T-cell (primary cell): ENCODE measurements around the gene CSTB. TPM values are rescaled to one million over a fixed set of nuclear protein-coding genes. Genes with fewer than 3 reads are reported as not detected.

Experiments used
- ATAC-seq, 4 experiments: fragments of 200-7000 bp in 3 of 4; fragments of 150-1000 bp in 1 of 4; cut with Tn5 transposase; replicated peaks in 1 of 4; 1 replicate in 3 of 4; 2 replicates in 1 of 4; pipeline ENCODE4 v1.10.0; 2021; ENCODE audit warnings: moderate library complexity in 3 of 4, mild to moderate bottlenecking in 2 of 4, moderate number of reproducible peaks in 1 of 4
- CTCF ChIA-PET, 2 donors: fragments of 300-600 bp; sonication (Branson Sonifier 250); formaldehyde crosslinking; loops; one replicate each; lab custom pipeline; 2022; ENCODE audit warnings: antibody characterized with exemption in 2 of 2; lab: Charles Lee
- POLR2A ChIA-PET, 2 donors: fragments of 300-600 bp; sonication (Branson Sonifier 250); formaldehyde crosslinking; loops; one replicate each; lab custom pipeline; 2022; ENCODE audit warnings: antibody characterized with exemption in 2 of 2; lab: Charles Lee
- DNase-seq, 35 experiments: peaks; one replicate each; pipeline versions ENCODE4 v3.0.0 to v3.0.0-alpha.2; 2013 to 2023
- H3K27ac ChIP-seq: one replicate; pipeline ENCODE4 v1.5.1; 2013; ENCODE audit warnings: low read length
- H3K27me3 ChIP-seq, 2 experiments: replicated peaks in 1 of 2; 1 replicate in 1 of 2; 2 replicates in 1 of 2; pipeline versions ENCODE4 v1.6.1 to v1.7.0; 2013; ENCODE audit warnings: low read length in 1 of 2, mixed read lengths in 1 of 2; ENCODE audit not compliant: control insufficient read depth in 2 of 2, insufficient read depth in 2 of 2; ENCODE audit errors: extremely low read depth in 1 of 2
- H3K36me3 ChIP-seq, 2 donors: 1 replicate in 1 of 2; 2 replicates in 1 of 2; pipeline versions ENCODE4 v1.6.1 to v1.7.0; 2013; ENCODE audit warnings: low read length in 1 of 2; ENCODE audit not compliant: control insufficient read depth in 2 of 2, insufficient read depth in 1 of 2; ENCODE audit errors: extremely low read depth in 1 of 2
- H3K4me1 ChIP-seq, 2 experiments: 1 replicate in 1 of 2; 2 replicates in 1 of 2; pipeline versions ENCODE4 v1.6.1 to v1.7.0; 2013; ENCODE audit warnings: low read length in 2 of 2, mixed read lengths in 1 of 2; ENCODE audit not compliant: insufficient read depth in 2 of 2, control insufficient read depth in 1 of 2; ENCODE audit errors: extremely low read depth in 1 of 2
- H3K4me3 ChIP-seq, 2 donors: 1 replicate in 1 of 2; 2 replicates in 1 of 2; pipeline versions ENCODE4 v1.5.1 to v1.7.0; 2013; ENCODE audit warnings: mild to moderate bottlenecking in 2 of 2, low read length in 1 of 2, moderate library complexity in 1 of 2; ENCODE audit not compliant: control insufficient read depth in 1 of 2; ENCODE audit errors: extremely low read depth in 1 of 2
- H3K9me3 ChIP-seq: 2 replicates; pipeline ENCODE4 v1.7.0; 2013
- H3K27ac Mint-ChIP-seq, 2 donors: one replicate each; pipeline ENCODE4 v1.8.0; 2020 to 2021; ENCODE audit warnings: mild to moderate bottlenecking in 2 of 2, mixed read lengths in 2 of 2
- H3K27me3 Mint-ChIP-seq, 2 donors: one replicate each; pipeline ENCODE4 v1.8.0; 2021 to 2022; ENCODE audit warnings: mixed read lengths in 2 of 2
- H3K36me3 Mint-ChIP-seq: one replicate; pipeline ENCODE4 v1.8.0; 2021; ENCODE audit warnings: mixed read lengths
- H3K4me1 Mint-ChIP-seq, 3 donors: one replicate each; pipeline ENCODE4 v1.8.0; 2020 to 2022; ENCODE audit warnings: mixed read lengths in 3 of 3, mild to moderate bottlenecking in 1 of 3
- H3K4me3 Mint-ChIP-seq, 3 donors: one replicate each; pipeline ENCODE4 v1.8.0; 2020 to 2022; ENCODE audit warnings: mild to moderate bottlenecking in 3 of 3, mixed read lengths in 3 of 3, moderate library complexity in 3 of 3
- H3K9me3 Mint-ChIP-seq, 3 donors: one replicate each; pipeline ENCODE4 v1.8.0; 2020 to 2022; ENCODE audit warnings: mixed read lengths in 3 of 3
- WGBS: methylation state at CpG from one replicate; pipeline ENCODE4 v1.1.5; 2013; ENCODE audit warnings: missing lambda C conversion rate; ENCODE audit not compliant: insufficient coverage; 5-methylcytosine and 5-hydroxymethylcytosine counted together
- total RNA-seq, 35 experiments: library from RNA in 6 of 35; stranded (reverse) in 6 of 35; fragments of 120-200 nt in 1 of 35; gene quantifications; one replicate each; pipeline versions ENCODE4 v1.2.1 to v1.2.4 and lab custom pipeline; 2013 to 2026

CSTB gene
- total RNA-seq, 5 donors from 2014 or later (not counting 1 experiment from before 2014, with no cell fraction given): 19.0 to 34.7 (median 25.9) TPM

- H3K36me3 ChIP-seq: no peaks in the 10 kb centered on the region
- H3K36me3 Mint-ChIP-seq: peaks cover 6% of the 10 kb centered on the region
- H3K27me3 ChIP-seq: peaks cover 0 to 7% of the 10 kb centered on the region in 2 experiments
- WGBS: 91% methylated on average over 19 of the region's 25 CpGs
- H3K4me1 ChIP-seq: no peaks in the 10 kb centered on the region
- peaks cover 5 to 7% (median 6%) of the 10 kb centered on the region in 3 donors for H3K9me3 Mint-ChIP-seq
- H3K27ac ChIP-seq: no peak overlapping the region
- ChIA-PET CTCF (interaction anchor here in 1 of 2 donors (0.5 kb wide), 1 partner anchor 114 kb away, joined by 3 read pairs; no protein-coding TSS in a partner anchor), POLR2A (no interaction called here)
- peaks cover 0 to 2% (median 2%) of the 10 kb centered on the region in 3 donors for H3K4me1 Mint-ChIP-seq
- H3K27ac Mint-ChIP-seq: no peak overlapping the region
- no peaks in the 10 kb centered on the region for H3K27me3 Mint-ChIP-seq
- no peak overlapping the region for H3K4me3 ChIP-seq
- no peak for ATAC-seq
- no peak overlapping the region for H3K4me3 Mint-ChIP-seq
- H3K9me3 ChIP-seq: no peaks in the 10 kb centered on the region
- no peak for DNase-seq
These were observed 43.6 kb upstream of the CSTB start for GRCh38 chr21:43819511-43820405.

- DNase-seq (no peak), ATAC-seq (no peak)
- H3K4me3 ChIP-seq: no peak overlapping the region
- ChIA-PET CTCF (interaction anchor here in 1 of 2 donors (0.6 to 1.1 kb wide), 2 partner anchors 84 to 122 kb away, joined by 3 read pairs; no protein-coding TSS in a partner anchor), POLR2A (no interaction called here)
- H3K4me1 Mint-ChIP-seq: peaks cover 0 to 3% (median 3%) of the 10 kb centered on the region in 3 donors
- no peaks in the 10 kb centered on the region for H3K36me3 ChIP-seq
- no peak overlapping the region for H3K4me3 Mint-ChIP-seq
- H3K9me3 Mint-ChIP-seq: peaks cover 5 to 7% (median 6%) of the 10 kb centered on the region in 3 donors
- no CpG with 5 or more reads among the region's 3 CpGs for WGBS
- no peaks in the 10 kb centered on the region for H3K9me3 ChIP-seq
- no peak overlapping the region for H3K27ac Mint-ChIP-seq
- H3K27ac ChIP-seq: no peak overlapping the region
- peaks cover 0 to 7% of the 10 kb centered on the region in 2 experiments for H3K27me3 ChIP-seq
- H3K4me1 ChIP-seq: no peaks in the 10 kb centered on the region
- H3K36me3 Mint-ChIP-seq: peaks cover 6% of the 10 kb centered on the region
- no peaks in the 10 kb centered on the region for H3K27me3 Mint-ChIP-seq
These were observed 42.6 kb upstream of the CSTB start for GRCh38 chr21:43818685-43819084.

- Mint-ChIP-seq H3K4me1 (peaks cover 3 to 5% (median 4%) of the 10 kb centered on the region in 3 donors), H3K4me3 (no peak overlapping the region), H3K36me3 (peaks cover 6% of the 10 kb centered on the region), H3K27ac (no peak overlapping the region), H3K27me3 (no peaks in the 10 kb centered on the region), H3K9me3 (peaks cover 5 to 7% (median 6%) of the 10 kb centered on the region in 3 donors)
- 82% methylated on average over 22 of the region's 29 CpGs for WGBS
- Histone ChIP-seq H3K4me1 (no peaks in the 10 kb centered on the region), H3K36me3 (no peaks in the 10 kb centered on the region), H3K4me3 (no peak overlapping the region), H3K27ac (no peak overlapping the region), H3K9me3 (no peaks in the 10 kb centered on the region), H3K27me3 (peaks cover 0 to 7% of the 10 kb centered on the region in 2 experiments)
- ChIA-PET CTCF (no interaction called here), POLR2A (no interaction called here)
- no peak for ATAC-seq
- no peak for DNase-seq
These were observed 41.3 kb upstream of the CSTB start for GRCh38 chr21:43817157-43818086.

- ATAC-seq: no peak
- Mint-ChIP-seq H3K27ac (no peak overlapping the region), H3K4me1 (peaks cover 4 to 5% (median 5%) of the 10 kb centered on the region in 3 donors), H3K9me3 (peaks cover 5 to 7% (median 6%) of the 10 kb centered on the region in 3 donors), H3K4me3 (no peak overlapping the region), H3K27me3 (no peaks in the 10 kb centered on the region), H3K36me3 (peaks cover 6% of the 10 kb centered on the region)
- DNase-seq: no peak
- POLR2A ChIA-PET: no interaction called here
- no peaks in the 10 kb centered on the region for H3K9me3 ChIP-seq
- no peaks in the 10 kb centered on the region for H3K4me1 ChIP-seq
- H3K4me3 ChIP-seq: no peak overlapping the region
- H3K27ac ChIP-seq: no peak overlapping the region
- H3K36me3 ChIP-seq: no peaks in the 10 kb centered on the region
- WGBS: 83% methylated on average over 14 of the region's 14 CpGs
- CTCF ChIA-PET: no interaction called here
- peaks cover 0 to 7% of the 10 kb centered on the region in 2 experiments for H3K27me3 ChIP-seq
These were observed 40.5 kb upstream of the CSTB start for GRCh38 chr21:43816611-43817071.

- H3K36me3 Mint-ChIP-seq: peaks cover 6% of the 10 kb centered on the region
- peaks cover 0 to 4% of the 10 kb centered on the region in 2 experiments for H3K4me1 ChIP-seq
- DNase-seq: no peak
- peaks cover 5 to 7% (median 6%) of the 10 kb centered on the region in 3 donors for H3K9me3 Mint-ChIP-seq
- ATAC-seq: no peak
- peaks cover 6% of the 10 kb centered on the region in 3 donors for H3K4me1 Mint-ChIP-seq
- peaks cover 0 to 13% of the 10 kb centered on the region in 2 experiments for H3K27me3 ChIP-seq
- no peaks in the 10 kb centered on the region for H3K36me3 ChIP-seq
- WGBS: 90% methylated on average over 15 of the region's 15 CpGs
- CTCF ChIA-PET: no interaction called here
- H3K4me3 Mint-ChIP-seq: no peak overlapping the region
- no peaks in the 10 kb centered on the region for H3K9me3 ChIP-seq
- H3K27ac Mint-ChIP-seq: no peak overlapping the region
- H3K27me3 Mint-ChIP-seq: no peaks in the 10 kb centered on the region
- POLR2A ChIA-PET: no interaction called here
- H3K27ac ChIP-seq: no peak overlapping the region
- no peak overlapping the region for H3K4me3 ChIP-seq
These were observed 39.9 kb upstream of the CSTB start for GRCh38 chr21:43815991-43816390.

GRCh38 chr21:43815107-43815613 lies 39.1 kb upstream of the CSTB start:
- no peak for DNase-seq
- H3K4me1 ChIP-seq: peaks cover 0 to 10% of the 10 kb centered on the region in 2 experiments
- peaks cover 6% of the 10 kb centered on the region for H3K36me3 Mint-ChIP-seq

More at GRCh38 chr21:43815107-43815613, 39.1 kb upstream of the CSTB start:
- no peaks in the 10 kb centered on the region for H3K9me3 ChIP-seq
- Mint-ChIP-seq H3K27ac (no peak overlapping the region), H3K9me3 (peaks cover 5 to 7% (median 6%) of the 10 kb centered on the region in 3 donors), H3K4me3 (no peak overlapping the region), H3K27me3 (no peaks in the 10 kb centered on the region), H3K4me1 (peaks cover 10 to 12% (median 10%) of the 10 kb centered on the region in 3 donors)
- ATAC-seq: no peak
- H3K4me3 ChIP-seq: no peak overlapping the region
- H3K27ac ChIP-seq: no peak overlapping the region
- H3K27me3 ChIP-seq: peaks cover 0 to 14% of the 10 kb centered on the region in 2 experiments
- ChIA-PET POLR2A (no interaction called here), CTCF (no interaction called here)
- WGBS: 30% methylated on average over 3 of the region's 27 CpGs
- no peaks in the 10 kb centered on the region for H3K36me3 ChIP-seq
